Left renal pelvis (tissue), 4 donors: ENCODE data around the gene ZNF677. TPM values are rescaled to one million over a fixed set of nuclear protein-coding genes. Genes with fewer than 3 reads are reported as not detected.
"Not testable (repeated sequence)": the region's sequence is repeated elsewhere in the genome, so short reads cannot be mapped to it uniquely, and the experiment has no call there.

Experiments used
- DNase-seq, 4 donors: peaks; one replicate each; pipeline ENCODE4 v3.0.0-alpha.2; 2013; ENCODE audit warnings: low read depth in 4 of 4, low spot score in 3 of 4
- polyA plus RNA-seq, 4 donors: library from polyadenylated mRNA; unstranded; fragments of 120-200 nt; gene quantifications; one replicate each; pipeline ENCODE4 v1.2.1, GENCODE V29; 2013; ENCODE audit not compliant: insufficient read length in 4 of 4

ZNF677 gene
- 10 to 100 TPM; 48.5 to 54.5 (median 49.2) TPM for polyA plus RNA-seq

DNA sequence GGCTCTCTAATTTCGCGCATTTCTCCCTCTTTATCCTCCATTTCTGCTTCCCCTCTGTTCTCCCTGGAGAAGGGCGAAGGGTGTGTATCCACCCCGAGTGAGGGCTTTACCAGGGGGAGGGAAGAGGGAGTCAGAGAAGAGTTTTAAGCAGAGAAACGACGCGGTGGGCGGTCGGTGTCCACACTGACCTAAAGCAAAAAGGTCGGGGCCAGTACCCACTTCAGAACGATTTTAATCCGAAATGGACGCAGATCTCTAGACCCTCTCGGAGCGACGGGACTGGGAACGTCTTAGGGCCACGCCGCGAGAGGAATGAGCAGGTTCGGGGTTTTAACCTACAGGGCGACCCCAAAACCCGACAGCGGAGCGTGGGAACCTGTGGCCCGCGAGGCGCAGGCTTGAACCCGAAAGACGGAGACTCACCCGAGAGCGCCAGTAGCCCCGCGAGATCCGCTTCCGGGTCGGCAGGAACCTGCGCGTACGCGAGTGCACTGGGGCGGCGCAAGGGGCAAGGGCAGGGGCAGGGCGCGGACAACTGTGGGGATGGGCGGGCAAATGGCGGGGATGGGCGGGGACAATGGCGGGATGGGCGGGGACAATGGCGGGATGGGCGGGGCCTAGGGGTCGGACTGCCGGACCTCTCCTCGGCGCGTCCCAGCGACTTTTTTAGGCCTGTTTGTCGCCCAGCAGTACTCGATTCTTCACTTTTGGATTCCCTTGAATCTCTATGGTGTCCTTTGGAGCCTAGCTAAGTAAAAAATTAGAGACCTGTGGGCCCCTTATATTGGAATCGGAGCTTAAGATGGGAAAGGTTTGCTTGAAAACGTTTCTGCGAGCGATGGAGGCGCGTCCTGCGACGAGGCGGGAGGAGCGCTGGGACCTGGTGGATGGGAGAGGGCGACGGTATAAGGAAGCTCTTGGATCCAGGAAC, at the start of gene ZNF677:
Gene ZNF677 (minus strand): TSS at position 463 of the 931 bp plus-strand sequence. CDS start 3,323 bp downstream, outside the sequence.
- DNase-seq = peak; percentile 64 to 72 (median 68)

- DNase-seq = not testable (repeated sequence)
These were observed 46.7 kb upstream of the ZNF677 start for GRCh38 chr19:53301341-53301740.

GRCh38 chr19:53294786-53295441, 40.2 kb upstream of the ZNF677 start:
- DNase-seq = no peak

DNA sequence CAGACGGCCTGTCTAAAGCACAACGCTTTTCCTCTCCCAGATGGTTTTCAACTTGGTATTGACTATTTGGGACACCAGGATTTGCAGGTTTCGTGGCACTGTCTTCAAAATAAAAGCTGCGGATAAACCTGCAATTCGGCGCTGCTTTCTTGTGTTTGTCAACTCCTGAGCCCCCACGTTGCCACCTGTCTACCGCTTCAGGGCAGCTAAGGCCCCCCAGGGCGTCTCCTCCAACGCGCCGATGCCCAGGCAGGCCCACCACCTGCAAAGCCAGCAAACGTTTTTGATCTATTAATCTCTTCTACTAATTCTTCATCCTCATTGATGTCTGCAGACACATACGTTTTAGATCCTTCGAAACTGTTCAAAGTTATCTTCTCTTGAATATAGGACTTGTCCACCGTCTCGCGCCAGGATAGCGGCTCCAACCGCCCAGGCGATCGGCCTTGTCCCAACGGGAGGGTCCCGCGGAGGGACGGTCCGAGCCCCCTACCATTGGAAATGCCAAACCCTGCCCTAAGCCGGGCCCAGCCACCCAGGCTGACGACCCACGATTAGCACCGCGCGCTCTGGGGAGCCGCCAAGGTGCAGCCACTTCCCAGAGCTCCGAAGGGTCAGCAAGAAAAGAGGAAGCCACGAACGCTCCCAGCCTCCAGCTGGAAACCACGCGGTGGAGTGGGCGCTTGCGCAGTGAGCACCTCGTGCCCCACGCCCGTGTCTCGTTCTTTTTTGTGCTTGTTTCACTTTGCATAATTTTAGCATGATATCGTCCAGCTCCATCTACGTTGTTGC, 36.3 kb upstream of the ZNF677 start:
- no peak for DNase-seq

- DNase-seq = no peak
These were observed 30.4 kb upstream of the ZNF677 start for GRCh38 chr19:53285087-53285486.

DNA sequence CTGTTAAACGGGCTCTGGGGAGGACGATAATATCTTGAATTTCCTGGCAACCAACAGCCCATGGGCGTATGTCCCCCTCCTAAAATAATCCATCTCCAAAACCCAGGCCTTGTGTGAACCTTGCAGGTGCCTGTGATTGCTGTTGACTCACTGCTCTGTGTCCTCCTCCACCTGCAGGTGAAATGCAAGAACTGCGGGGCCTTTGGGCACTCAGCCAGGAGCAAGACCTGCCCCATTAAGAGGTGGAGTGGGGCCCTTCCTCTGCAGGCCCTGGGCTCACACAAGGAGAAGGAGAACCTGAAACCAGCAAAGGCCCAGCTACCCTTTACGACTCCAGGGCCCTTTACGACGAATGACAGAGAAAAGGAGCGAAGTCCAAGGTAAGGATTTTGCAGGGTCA, 27.3 kb upstream of the ZNF677 start:
- not testable (repeated sequence) for DNase-seq

GRCh38 chr19:53275480-53275879, 20.8 kb upstream of the ZNF677 start:
- no peak for DNase-seq

GRCh38 chr19:53272044-53272443, 17.4 kb upstream of the ZNF677 start:
- DNase-seq = no peak

DNA sequence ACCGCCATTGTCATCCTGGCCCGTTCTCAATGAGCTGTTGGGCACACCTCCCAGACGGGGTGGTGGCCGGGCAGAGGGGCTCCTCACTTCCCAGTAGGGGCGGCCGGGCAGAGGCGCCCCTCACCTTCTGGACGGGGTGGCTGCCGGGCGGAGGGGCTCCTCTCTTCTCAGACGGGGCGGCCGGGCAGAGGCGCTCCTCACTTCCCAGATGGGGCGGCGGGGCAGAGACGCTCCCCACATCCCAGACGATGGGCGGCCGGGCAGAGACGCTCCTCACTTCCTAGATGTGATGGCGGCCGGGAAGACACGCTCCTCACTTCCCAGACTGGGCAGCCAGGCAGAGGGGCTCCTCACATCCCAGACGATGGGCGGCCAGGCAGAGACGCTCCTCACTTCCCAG, 15.2 kb upstream of the ZNF677 start:
- DNase-seq = not testable (repeated sequence)

GRCh38 chr19:53267623-53268022, 12.9 kb upstream of the ZNF677 start, which contains the start of gene VN1R4:
Gene VN1R4 (minus strand): TSS chr19:53267723. CDS start chr19:53267665, 58 bp downstream.
- not testable (repeated sequence) for DNase-seq

DNA sequence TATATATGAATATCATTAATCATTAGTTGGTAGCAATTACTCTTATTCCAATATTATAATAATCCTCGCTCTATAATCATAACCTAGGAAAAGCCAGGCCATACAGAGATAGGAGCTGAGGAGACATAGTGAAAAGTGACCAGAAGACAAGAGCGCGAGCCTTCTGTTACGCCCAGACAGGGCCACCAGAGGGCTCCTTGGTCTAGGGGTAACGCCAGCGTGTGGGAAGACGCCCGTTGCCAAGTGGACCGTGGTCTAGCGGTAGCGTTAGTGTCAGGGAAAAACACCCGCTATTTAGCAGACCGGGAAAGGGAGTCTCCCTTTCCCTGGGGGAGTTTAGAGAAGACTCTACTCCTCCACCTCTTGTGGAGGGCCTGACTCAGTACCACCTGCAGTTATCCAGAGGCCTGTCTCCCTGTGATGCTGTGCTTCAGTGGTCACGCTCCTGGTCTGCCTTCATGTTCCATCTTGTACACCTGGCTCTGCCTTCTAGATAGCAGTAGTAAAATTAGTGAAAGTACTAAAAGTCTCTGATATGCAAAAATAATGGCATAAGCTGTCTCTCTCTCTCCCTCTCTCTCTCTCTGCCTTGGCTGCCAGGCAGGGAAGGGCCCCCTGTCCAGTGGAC, 3.2 kb upstream of the ZNF677 start, which contains the start of gene VN1R2:
Gene VN1R2 (plus strand): TSS at position 578 of the 628 bp plus-strand sequence. CDS start 84 bp downstream, outside the sequence.
- not testable (repeated sequence) for DNase-seq

DNA sequence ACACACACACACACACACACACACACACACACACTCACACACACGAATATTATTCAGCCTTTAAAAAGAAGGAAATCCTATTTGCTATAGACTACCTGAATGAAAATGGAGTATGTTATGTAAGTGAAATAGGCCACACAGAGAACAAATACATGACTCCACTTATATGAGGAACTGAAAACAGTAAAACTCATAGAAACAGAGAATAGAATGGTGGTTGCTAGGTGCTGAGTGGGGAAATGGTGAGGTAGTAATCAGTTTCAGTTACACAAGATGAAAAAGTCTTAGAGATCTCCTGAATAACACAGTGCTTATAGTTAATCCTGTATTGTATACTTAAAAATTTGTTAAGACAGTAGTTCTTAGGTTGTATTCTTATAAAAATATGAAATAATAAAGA, 8.2 kb downstream of the ZNF677 start:
- DNase-seq = no peak

DNA sequence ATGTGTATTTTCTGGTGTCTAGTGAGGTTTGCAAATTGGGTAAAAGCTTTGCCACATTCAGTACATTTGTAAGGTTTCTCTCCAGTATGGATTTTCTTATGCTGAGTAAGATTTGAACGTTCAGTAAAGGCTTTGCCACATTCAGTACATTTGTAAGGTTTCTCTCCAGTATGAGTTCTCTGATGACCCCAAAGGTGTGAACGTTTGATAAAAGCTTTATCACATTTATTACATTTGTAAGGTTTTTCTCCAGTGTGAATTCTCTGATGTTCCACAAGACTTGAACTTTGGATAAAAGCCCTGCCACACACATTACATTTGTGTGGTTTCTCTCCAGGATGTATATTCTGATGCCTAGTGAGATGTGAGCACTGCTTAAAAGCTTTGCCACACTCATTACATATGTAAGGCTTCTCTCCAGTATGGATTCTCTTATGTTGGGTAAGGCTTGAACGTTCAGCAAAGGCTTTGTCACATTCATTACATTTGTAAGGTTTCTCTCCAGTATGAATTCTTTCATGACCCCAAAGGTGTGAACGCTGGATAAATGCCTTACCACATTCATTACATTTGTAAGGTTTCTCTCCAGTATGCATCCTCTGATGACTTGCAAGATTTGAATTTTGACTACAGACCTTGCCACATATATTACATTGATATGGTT, 17.4 kb downstream of the ZNF677 start:
- DNase-seq = no peak

DNA sequence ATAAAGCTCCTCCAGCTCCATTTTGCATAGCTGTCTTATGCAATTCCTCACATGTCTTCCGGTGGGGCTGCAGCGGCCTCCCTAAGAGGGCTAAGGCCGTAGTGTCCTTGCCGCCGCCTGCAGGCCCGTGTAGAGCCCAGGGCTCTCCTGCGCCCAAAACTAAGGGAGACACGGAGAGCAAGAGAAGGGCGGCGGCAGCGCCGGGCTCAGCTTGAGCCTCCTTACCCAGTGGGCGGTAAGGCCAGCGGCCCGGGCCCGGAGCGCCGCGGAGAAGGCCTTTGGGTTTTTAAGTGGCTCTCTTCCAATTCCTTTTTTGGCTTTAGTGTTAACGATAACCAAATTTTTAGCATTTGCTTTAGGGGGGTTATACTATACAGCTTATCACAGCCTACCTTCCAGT, 30.1 kb downstream of the ZNF677 start:
- DNase-seq = no peak

- DNase-seq = not testable (repeated sequence)
These were observed 32.0 kb downstream of the ZNF677 start for GRCh38 chr19:53222716-53223115.

GRCh38 chr19:53212703-53213320, 41.9 kb downstream of the ZNF677 start:
- no peak for DNase-seq

- not testable (repeated sequence) for DNase-seq
These were observed 43.1 kb downstream of the ZNF677 start for GRCh38 chr19:53211554-53211953.

DNA sequence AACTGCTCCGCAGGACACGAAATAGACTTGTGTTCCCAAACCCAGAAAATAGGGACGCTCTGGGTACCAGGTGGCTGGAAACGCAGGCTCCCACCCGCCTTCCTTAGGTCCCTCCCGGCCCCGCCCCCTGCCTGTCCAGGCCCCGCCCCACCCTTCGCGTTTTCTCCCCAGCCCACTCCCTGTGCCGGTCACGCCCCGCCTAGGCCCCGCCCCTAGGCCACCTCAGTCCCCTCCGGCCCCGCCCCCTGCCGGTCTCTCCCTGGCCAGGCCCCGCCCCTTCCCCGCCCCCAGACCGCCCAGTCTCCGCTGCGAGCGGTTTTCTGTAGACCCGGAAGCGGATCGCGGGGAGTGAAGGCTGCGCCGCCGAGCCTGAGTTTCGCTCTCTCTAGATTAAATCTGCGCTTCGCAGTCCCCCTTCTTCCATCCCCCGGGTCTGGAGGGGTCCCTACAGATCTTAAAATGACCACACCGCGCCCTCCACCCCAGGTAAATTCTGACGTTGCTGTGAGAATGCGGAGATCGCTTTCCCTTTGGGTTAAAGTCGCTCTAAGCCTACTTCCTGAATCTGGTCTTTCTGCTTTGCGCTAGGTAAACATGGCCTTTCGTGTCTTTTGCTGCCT, 57.8 kb downstream of the ZNF677 start:
- peak; percentile 83 to 87 (median 86) for DNase-seq
